ENCODE data around the gene FSD2.

Gene FSD2

DNA sequence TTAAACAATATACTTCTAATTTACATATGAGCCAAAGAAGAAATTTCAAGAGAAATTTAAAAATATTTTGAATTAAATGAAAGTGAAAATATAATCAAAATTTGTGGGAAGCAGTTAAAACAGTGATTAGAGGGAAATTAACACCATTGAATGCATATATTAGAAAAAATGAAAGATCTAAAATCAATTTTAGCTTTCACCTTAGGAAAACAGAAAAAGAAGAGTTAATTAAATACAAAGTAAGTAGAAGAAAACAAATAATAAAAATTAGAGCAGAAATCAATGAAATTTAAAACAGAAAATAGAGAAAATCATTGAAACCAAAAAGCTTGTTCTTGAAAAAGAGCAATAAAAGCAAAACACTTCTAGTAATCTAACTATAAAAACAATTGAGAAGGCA is 57.6 kb downstream of the FSD2 start:
- H2AFZ ChIP-seq (ENCODE audit: low read length): no peak overlapping the region
- no peak overlapping the region for H3K4me2 ChIP-seq (ENCODE audit: low read length)
- no peak overlapping the region for H3K27ac ChIP-seq (ENCODE audit: low read depth, low read length, poor library complexity, severe bottlenecking)
- peaks cover 31% of the 10 kb centered on the region for H3K4me1 ChIP-seq (ENCODE audit: insufficient read depth, low read length, severe bottlenecking)
- peaks cover 29% of the 10 kb centered on the region for H3K79me2 ChIP-seq (ENCODE audit: insufficient read depth, low read length)
- H3F3A ChIP-seq (ENCODE audit: insufficient read depth, low read length): no peaks in the 10 kb centered on the region
- H3K9me2 ChIP-seq (ENCODE audit: low read depth, low read length): no peaks in the 10 kb centered on the region
- H3K4me3 ChIP-seq (ENCODE audit: low read depth, low read length, poor library complexity, severe bottlenecking): no peak overlapping the region
- TF ChIP-seq EZH2 (IDR thresholded peaks at IDR 0.05; ENCODE audit: borderline replicate concordance, low read length): no peak
- no peaks in the 10 kb centered on the region for H4K20me1 ChIP-seq (ENCODE audit: insufficient read depth, low read length)
- no peak overlapping the region for H3K9ac ChIP-seq (ENCODE audit: low read length)
- no peaks in the 10 kb centered on the region for H3K9me3 ChIP-seq (ENCODE audit: low read length)
- peaks cover 20% of the 10 kb centered on the region for H3K36me3 ChIP-seq (ENCODE audit: insufficient read depth, low read length)
- H3K27me3 ChIP-seq (ENCODE audit: insufficient read depth, low read length): no peaks in the 10 kb centered on the region

DNA sequence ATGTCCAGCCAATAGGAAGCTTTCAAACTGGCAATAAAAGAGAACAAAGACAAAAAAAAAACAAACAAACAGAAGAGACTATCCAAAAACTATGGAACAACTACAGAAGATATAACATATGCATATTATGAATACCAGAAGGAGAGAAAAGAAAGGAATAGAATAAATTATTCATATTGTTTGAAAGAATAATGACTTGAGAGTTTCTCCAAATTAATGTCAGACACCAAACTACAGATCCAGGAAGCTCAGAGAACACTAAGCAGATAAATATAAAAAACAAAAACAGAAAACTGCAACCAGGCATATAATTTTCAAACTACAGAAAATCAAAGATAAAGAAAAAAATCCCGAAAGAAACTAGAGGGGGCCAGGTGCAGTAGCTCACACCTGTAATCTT is 62.1 kb downstream of the FSD2 start:
- H3K9me3 ChIP-seq (ENCODE audit: low read length): no peaks in the 10 kb centered on the region
- no peaks in the 10 kb centered on the region for H3K27me3 ChIP-seq (ENCODE audit: insufficient read depth, low read length)
- H3K4me1 ChIP-seq (ENCODE audit: insufficient read depth, low read length, severe bottlenecking): peaks cover 5% of the 10 kb centered on the region
- no peak overlapping the region for H3K9ac ChIP-seq (ENCODE audit: low read length)
- no peaks in the 10 kb centered on the region for H3F3A ChIP-seq (ENCODE audit: insufficient read depth, low read length)
- no peak overlapping the region for H3K4me2 ChIP-seq (ENCODE audit: low read length)
- H3K36me3 ChIP-seq (ENCODE audit: insufficient read depth, low read length): no peaks in the 10 kb centered on the region
- H4K20me1 ChIP-seq (ENCODE audit: insufficient read depth, low read length): no peaks in the 10 kb centered on the region
- no peak overlapping the region for H2AFZ ChIP-seq (ENCODE audit: low read length)
- no peaks in the 10 kb centered on the region for H3K79me2 ChIP-seq (ENCODE audit: insufficient read depth, low read length)
- H3K4me3 ChIP-seq (ENCODE audit: low read depth, low read length, poor library complexity, severe bottlenecking): no peak overlapping the region
- no peak overlapping the region for H3K27ac ChIP-seq (ENCODE audit: low read depth, low read length, poor library complexity, severe bottlenecking)
- TF ChIP-seq, protein P1, sequence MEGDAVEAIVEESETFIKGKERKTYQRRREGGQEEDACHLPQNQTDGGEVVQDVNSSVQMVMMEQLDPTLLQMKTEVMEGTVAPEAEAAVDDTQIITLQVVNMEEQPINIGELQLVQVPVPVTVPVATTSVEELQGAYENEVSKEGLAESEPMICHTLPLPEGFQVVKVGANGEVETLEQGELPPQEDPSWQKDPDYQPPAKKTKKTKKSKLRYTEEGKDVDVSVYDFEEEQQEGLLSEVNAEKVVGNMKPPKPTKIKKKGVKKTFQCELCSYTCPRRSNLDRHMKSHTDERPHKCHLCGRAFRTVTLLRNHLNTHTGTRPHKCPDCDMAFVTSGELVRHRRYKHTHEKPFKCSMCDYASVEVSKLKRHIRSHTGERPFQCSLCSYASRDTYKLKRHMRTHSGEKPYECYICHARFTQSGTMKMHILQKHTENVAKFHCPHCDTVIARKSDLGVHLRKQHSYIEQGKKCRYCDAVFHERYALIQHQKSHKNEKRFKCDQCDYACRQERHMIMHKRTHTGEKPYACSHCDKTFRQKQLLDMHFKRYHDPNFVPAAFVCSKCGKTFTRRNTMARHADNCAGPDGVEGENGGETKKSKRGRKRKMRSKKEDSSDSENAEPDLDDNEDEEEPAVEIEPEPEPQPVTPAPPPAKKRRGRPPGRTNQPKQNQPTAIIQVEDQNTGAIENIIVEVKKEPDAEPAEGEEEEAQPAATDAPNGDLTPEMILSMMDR (IDR thresholded peaks at IDR 0.05; ENCODE audit: low read length): no peak
- no peak for TF ChIP-seq EZH2 (IDR thresholded peaks at IDR 0.05; ENCODE audit: borderline replicate concordance, low read length)
- H3K9me2 ChIP-seq (ENCODE audit: low read depth, low read length): no peaks in the 10 kb centered on the region

DNA sequence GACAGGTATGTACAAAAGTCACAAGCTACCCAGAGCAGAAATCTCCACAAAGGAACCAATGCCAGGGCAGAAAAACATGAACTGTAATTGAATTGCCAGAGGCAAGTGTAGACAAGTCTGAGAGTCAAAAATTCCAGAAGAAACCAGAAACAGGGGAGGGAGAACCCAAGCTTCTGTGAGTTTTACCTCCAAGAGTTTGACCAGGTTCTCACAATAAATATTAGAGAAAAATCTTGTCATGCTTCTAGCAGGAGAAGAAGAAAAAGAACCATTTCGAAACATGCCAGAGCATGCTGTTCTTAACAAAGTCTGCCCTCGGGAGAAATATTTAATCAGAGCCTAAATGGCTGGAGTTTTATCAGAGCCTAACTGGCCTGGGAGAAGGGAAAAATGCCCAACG is 63.7 kb downstream of the FSD2 start:
- H3K4me1 ChIP-seq (ENCODE audit: insufficient read depth, low read length, severe bottlenecking): no peaks in the 10 kb centered on the region
- no peaks in the 10 kb centered on the region for H4K20me1 ChIP-seq (ENCODE audit: insufficient read depth, low read length)
- no peak overlapping the region for H3K27ac ChIP-seq (ENCODE audit: low read depth, low read length, poor library complexity, severe bottlenecking)
- no peak overlapping the region for H3K4me3 ChIP-seq (ENCODE audit: low read depth, low read length, poor library complexity, severe bottlenecking)
- H3K27me3 ChIP-seq (ENCODE audit: insufficient read depth, low read length): no peaks in the 10 kb centered on the region
- H3K9ac ChIP-seq (ENCODE audit: low read length): no peak overlapping the region
- H3K9me3 ChIP-seq (ENCODE audit: low read length): no peaks in the 10 kb centered on the region
- H3K36me3 ChIP-seq (ENCODE audit: insufficient read depth, low read length): peaks cover 4% of the 10 kb centered on the region; the same call in 1 of the 2 replicates
- no peaks in the 10 kb centered on the region for H3K9me2 ChIP-seq (ENCODE audit: low read depth, low read length)
- no peaks in the 10 kb centered on the region for H3K79me2 ChIP-seq (ENCODE audit: insufficient read depth, low read length)
- H3F3A ChIP-seq (ENCODE audit: insufficient read depth, low read length): no peaks in the 10 kb centered on the region
- TF ChIP-seq EZH2 (IDR thresholded peaks at IDR 0.05; ENCODE audit: borderline replicate concordance, low read length): no peak
- TF ChIP-seq, protein P1 (IDR thresholded peaks at IDR 0.05; ENCODE audit: low read length): no peak
- no peak overlapping the region for H3K4me2 ChIP-seq (ENCODE audit: low read length)
- no peak overlapping the region for H2AFZ ChIP-seq (ENCODE audit: low read length)

DNA sequence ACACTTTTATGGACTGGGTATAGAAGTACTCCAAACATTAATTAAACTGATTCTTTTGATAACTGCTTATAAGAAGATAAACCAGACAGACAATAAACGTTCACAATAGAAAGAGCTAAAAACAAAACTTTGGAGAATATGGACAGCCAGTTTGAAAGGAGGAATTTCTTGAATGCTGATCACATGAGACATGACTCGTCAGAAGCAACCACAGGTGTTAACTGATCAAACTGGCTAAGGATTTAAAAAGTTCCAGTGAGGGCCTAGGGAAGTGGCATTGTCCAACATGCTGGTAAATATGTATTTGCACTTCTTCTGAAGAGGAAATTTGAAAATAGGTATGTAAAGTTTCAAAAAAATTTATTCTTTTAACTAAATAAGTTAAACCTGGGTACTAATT is 66.8 kb downstream of the FSD2 start:
- Histone ChIP-seq H3K36me3 (ENCODE audit: insufficient read depth, low read length) (peaks cover 13% of the 10 kb centered on the region), H3K4me2 (ENCODE audit: low read length) (no peak overlapping the region), H3K9me3 (ENCODE audit: low read length) (no peaks in the 10 kb centered on the region), H3K4me3 (ENCODE audit: low read depth, low read length, poor library complexity, severe bottlenecking) (no peak overlapping the region), H4K20me1 (ENCODE audit: insufficient read depth, low read length) (no peaks in the 10 kb centered on the region), H3K9ac (ENCODE audit: low read length) (no peak overlapping the region), H3K79me2 (ENCODE audit: insufficient read depth, low read length) (no peaks in the 10 kb centered on the region), H3K9me2 (ENCODE audit: low read depth, low read length) (no peaks in the 10 kb centered on the region), H3K27me3 (ENCODE audit: insufficient read depth, low read length) (no peaks in the 10 kb centered on the region), H3F3A (ENCODE audit: insufficient read depth, low read length) (no peaks in the 10 kb centered on the region), H3K27ac (ENCODE audit: low read depth, low read length, poor library complexity, severe bottlenecking) (no peak overlapping the region), H3K4me1 (ENCODE audit: insufficient read depth, low read length, severe bottlenecking) (no peaks in the 10 kb centered on the region), H2AFZ (ENCODE audit: low read length) (no peak overlapping the region)
- TF ChIP-seq EZH2 (IDR thresholded peaks at IDR 0.05; ENCODE audit: borderline replicate concordance, low read length): no peak
- TF ChIP-seq, protein P1 (IDR thresholded peaks at IDR 0.05; ENCODE audit: low read length): no peak
